GM12878 (cell line): ENCODE data around the gene LHCGR. TPM values are rescaled to one million over a fixed set of nuclear protein-coding genes. Genes with fewer than 3 reads are reported as not detected.

Source experiments
- ATAC-seq: fragments of 200-7000 bp; cut with Tn5 transposase; 3 replicates; pipeline ENCODE4 v1.9.1; 2020; ENCODE audit warnings: mild to moderate bottlenecking, moderate library complexity
- BruUV-seq: library from RNA; stranded (reverse); fragments of 400-500 nt; replicated peaks from 2 replicates; lab custom pipeline; 2021; lab: Mats Ljungman, UMichigan
- CTCF ChIA-PET: fragments of 300-600 bp; sonication (Branson Sonifier 250); formaldehyde crosslinking; extraction: SDS; loops from one replicate; lab custom pipeline; 2021; ENCODE audit warnings: inconsistent platforms; lab: Yijun Ruan, JAX
- POLR2A ChIA-PET: fragments of 350-600 bp; formaldehyde crosslinking; extraction: SDS; loops from one replicate; lab custom pipeline; 2021; ENCODE audit warnings: inconsistent platforms; lab: Charles Lee
- RAD21 ChIA-PET: fragments of 300-600 bp; sonication (Branson Sonifier 250); formaldehyde crosslinking; loops from one replicate; lab custom pipeline; 2023; ENCODE audit warnings: antibody characterized with exemption; ENCODE audit not compliant: unreplicated experiment; lab: Charles Lee
- SMC1A ChIA-PET: fragments of 300-600 bp; sonication (Branson Sonifier 250); formaldehyde crosslinking; loops from one replicate; lab custom pipeline; 2023; ENCODE audit not compliant: unreplicated experiment, uncharacterized antibody; lab: Charles Lee
- DNase-seq: peaks from one replicate; pipeline ENCODE4 v3.0.0-alpha.2; 2011; ENCODE audit warnings: low read depth, low spot score
- FAIRE-seq: peaks from 3 replicates; lab custom pipeline; 2011; peaks lifted over from hg19 to GRCh38; lab: Jason Lieb, UNC
- H2AFZ ChIP-seq: 2 replicates; pipeline ENCODE4 v1.6.0; 2011; ENCODE audit warnings: low read depth, low read length, control low read depth; ENCODE audit not compliant: control insufficient read depth
- H3K27ac ChIP-seq: 2 replicates; pipeline ENCODE4 v1.5.1; 2011; ENCODE audit warnings: control low read depth; ENCODE audit not compliant: control insufficient read depth, insufficient read depth
- H3K27me3 ChIP-seq, 2 experiments: replicated peaks in 1 of 2; 2 replicates each; pipeline versions ENCODE4 v1.6.0 to v1.6.1; 2011; ENCODE audit warnings: low read length in 1 of 2; ENCODE audit not compliant: control insufficient read depth in 2 of 2, insufficient read depth in 2 of 2
- H3K36me3 ChIP-seq, 2 experiments: 2 replicates each; pipeline ENCODE4 v1.5.1; 2011; ENCODE audit warnings: low read length in 1 of 2; ENCODE audit not compliant: control insufficient read depth in 2 of 2, insufficient read depth in 2 of 2
- H3K4me1 ChIP-seq: 2 replicates; pipeline ENCODE4 v1.6.1; 2011; ENCODE audit warnings: mild to moderate bottlenecking, low read length, moderate library complexity, mixed read lengths; ENCODE audit not compliant: control insufficient read depth, insufficient read depth
- H3K4me2 ChIP-seq: 2 replicates; pipeline ENCODE4 v1.6.0; 2011; ENCODE audit warnings: control low read depth; ENCODE audit not compliant: control insufficient read depth, insufficient read depth
- H3K4me3 ChIP-seq: fragments of 200-600 bp; sonication (generic); 2 replicates; pipeline ENCODE4 v1.5.1; 2016
- H3K79me2 ChIP-seq: 2 replicates; pipeline ENCODE4 v1.6.0; 2011; ENCODE audit warnings: low read length; ENCODE audit not compliant: control insufficient read depth, insufficient read depth
- H3K9ac ChIP-seq: 2 replicates; pipeline ENCODE4 v1.8.0; 2011; ENCODE audit warnings: low read length, control low read depth, mixed read lengths; ENCODE audit not compliant: control insufficient read depth, insufficient read depth
- H3K9me3 ChIP-seq: replicated peaks from 3 replicates; pipeline ENCODE4 v1.5.1; 2011; ENCODE audit warnings: mild to moderate bottlenecking, low read length; ENCODE audit not compliant: control insufficient read depth, insufficient read depth
- H4K20me1 ChIP-seq: 2 replicates; pipeline ENCODE4 v1.6.0; 2011; ENCODE audit not compliant: control insufficient read depth, insufficient read depth
- CEBPB ChIP-seq, 2 experiments: fragments of 150-350 bp in 1 of 2; IDR thresholded peaks; 2 replicates each; pipeline ENCODE4 v1.6.1; 2012 to 2014; ENCODE audit warnings: low read depth in 2 of 2, low read length in 2 of 2, borderline replicate concordance in 1 of 2, inconsistent platforms in 1 of 2
- DPF2 ChIP-seq: fragments of 450-650 bp; IDR thresholded peaks from 2 replicates; pipeline ENCODE4 v1.6.1; 2017; ENCODE audit warnings: mild to moderate bottlenecking
- FOS ChIP-seq: IDR thresholded peaks from 3 replicates; pipeline ENCODE4 v1.6.1; 2011; ENCODE audit warnings: borderline replicate concordance; ENCODE audit not compliant: insufficient read length; ENCODE audit errors: extremely low read depth
- FOXK2 ChIP-seq: fragments of 450-650 bp; IDR thresholded peaks from 2 replicates; pipeline ENCODE4 v1.6.1; 2017; ENCODE audit warnings: mild to moderate bottlenecking, moderate library complexity
- GABPA ChIP-seq: IDR thresholded peaks from 2 replicates; pipeline ENCODE4 v1.6.1; 2014; ENCODE audit warnings: antibody characterized with exemption, low read depth, mild to moderate bottlenecking, inconsistent platforms
- IKZF1 ChIP-seq: fragments of 450-650 bp; conservative IDR thresholded peaks from 2 replicates; pipeline ENCODE4 v1.6.1; 2017; ENCODE audit warnings: antibody characterized with exemption, mild to moderate bottlenecking
- JUND ChIP-seq: IDR thresholded peaks from 2 replicates; pipeline ENCODE4 v1.6.1; 2012; ENCODE audit warnings: low read depth, mild to moderate bottlenecking, low read length, improper control_type of control experiment, moderate library complexity
- LARP7 ChIP-seq: fragments of 450-650 bp; IDR thresholded peaks from 2 replicates; pipeline ENCODE4 v1.6.1; 2017; ENCODE audit warnings: mild to moderate bottlenecking
- MEF2B ChIP-seq: fragments of 450-650 bp; IDR thresholded peaks from 2 replicates; pipeline ENCODE4 v1.6.1; 2018; ENCODE audit warnings: mild to moderate bottlenecking, moderate library complexity; ENCODE audit not compliant: partially characterized antibody, poor library complexity, severe bottlenecking
- SREBF1 ChIP-seq: IDR thresholded peaks from 2 replicates; pipeline ENCODE4 v1.6.1; 2012; ENCODE audit warnings: mild to moderate bottlenecking, low read length
- TBL1XR1 ChIP-seq: IDR thresholded peaks from 2 replicates; pipeline ENCODE4 v1.6.1; 2012; ENCODE audit warnings: low read depth, low read length, improper control_type of control experiment
- WGBS: methylation state at CpG from one replicate; pipeline ENCODE4 v1.1.6; 2016; ENCODE audit warnings: low lambda C conversion rate; ENCODE audit not compliant: insufficient replicate concordance, insufficient coverage; ENCODE audit errors: missing lambda C conversion rate; 5-methylcytosine and 5-hydroxymethylcytosine counted together
- in situ Hi-C: fragments of 300-500 bp; cut with MboI; formaldehyde crosslinking; loops from 9 replicates; pipeline ENCODE4 v1.14.3; 2018; ENCODE audit warnings: mixed read lengths
- intact Hi-C: fragments of 100-400 bp; cut with micrococcal nuclease; formaldehyde crosslinking; loops from one replicate; pipeline ENCODE4 v1.14.2; 2022; ENCODE audit not compliant: unreplicated experiment
- polyA plus RNA-seq, 11 experiments: library from polyadenylated mRNA; depleted of rRNA in 4 of 11; unstranded in 6 of 11; stranded (reverse) in 5 of 11; fragments of >200 nt; fragmentation: Nextera tagmentation in 4 of 11; fragmentation: Illumina TruSeq in 1 of 11; extraction: Ambion mirVana in 4 of 11; extraction: Trizol in 1 of 11; gene quantifications; 1 replicate in 1 of 11; 2 replicates in 10 of 11; pipeline versions ENCODE4 v1.2.1 to v1.2.3, GENCODE V29; 2011 to 2016; ENCODE audit warnings: inconsistent platforms in 2 of 11, missing spikeins in 2 of 11, low read depth in 1 of 11
- total RNA-seq, 4 experiments: library from RNA; depleted of rRNA in 3 of 4; stranded (reverse); fragments of >200 nt in 3 of 4; fragmentation: Illumina TruSeq in 1 of 4; extraction: Trizol in 1 of 4; gene quantifications; 2 replicates each; pipeline versions ENCODE4 v1.2.1 to v1.2.3, GENCODE V29; 2013 to 2021
- TF ChIP-seq, protein P1 (sequence below): IDR thresholded peaks from 2 replicates; pipeline ENCODE4 v1.6.1; 2011; ENCODE audit warnings: borderline replicate concordance, low read depth, mild to moderate bottlenecking, moderate library complexity, low read length; ENCODE audit not compliant: insufficient read depth, poor library complexity, severe bottlenecking
- TF ChIP-seq, protein P2 (sequence below): fragments of 450-650 bp; IDR thresholded peaks from 2 replicates; pipeline ENCODE4 v1.6.1; 2018; ENCODE audit warnings: mild to moderate bottlenecking, low read depth, moderate library complexity; ENCODE audit not compliant: partially characterized antibody

Gene LHCGR
- total and polyA plus RNA-seq, 10 of the 15 experiments (the other 5 are each of a cell fraction or from before 2014, with no cell fraction given), result 0.02 to 1.9 (median 0.13) TPM; not detected in 5

DNA sequence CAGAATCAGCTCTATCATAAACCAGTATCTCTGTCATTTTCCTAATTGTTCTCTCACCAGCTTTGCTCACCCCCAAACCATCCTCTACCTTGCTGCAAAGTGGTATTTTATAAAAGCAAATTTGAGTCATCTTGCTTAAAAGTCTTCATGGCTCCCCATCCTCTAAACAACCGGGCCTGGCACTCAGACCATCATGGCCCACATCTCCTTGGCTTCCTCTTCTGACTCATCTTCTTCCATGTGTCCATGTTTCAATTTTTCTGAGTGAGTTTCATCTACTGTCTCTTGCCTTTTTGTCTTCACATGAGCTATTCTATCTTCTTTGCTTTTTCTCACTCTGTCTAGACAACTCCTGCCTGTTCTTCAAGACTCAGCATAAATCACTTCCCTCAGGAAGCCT, 58.6 kb downstream of the LHCGR start:
- no peaks in the 10 kb centered on the region; a peak in 1 of 4 replicates for H3K27me3 ChIP-seq
- ChIA-PET RAD21 (no interaction called here), SMC1A (no interaction called here), POLR2A (no interaction called here), CTCF (no interaction called here)
- H2AFZ ChIP-seq, result no peak overlapping the region
- in situ Hi-C loops, result no loop called here
- H3K36me3 ChIP-seq, result no peaks in the 10 kb centered on the region
- no peak for ATAC-seq
- H4K20me1 ChIP-seq, result no peaks in the 10 kb centered on the region
- H3K4me3 ChIP-seq, result no peak overlapping the region
- TF ChIP-seq IKZF1, result no peak
- TF ChIP-seq FOXK2, result no peak
- TF ChIP-seq, protein P1, sequence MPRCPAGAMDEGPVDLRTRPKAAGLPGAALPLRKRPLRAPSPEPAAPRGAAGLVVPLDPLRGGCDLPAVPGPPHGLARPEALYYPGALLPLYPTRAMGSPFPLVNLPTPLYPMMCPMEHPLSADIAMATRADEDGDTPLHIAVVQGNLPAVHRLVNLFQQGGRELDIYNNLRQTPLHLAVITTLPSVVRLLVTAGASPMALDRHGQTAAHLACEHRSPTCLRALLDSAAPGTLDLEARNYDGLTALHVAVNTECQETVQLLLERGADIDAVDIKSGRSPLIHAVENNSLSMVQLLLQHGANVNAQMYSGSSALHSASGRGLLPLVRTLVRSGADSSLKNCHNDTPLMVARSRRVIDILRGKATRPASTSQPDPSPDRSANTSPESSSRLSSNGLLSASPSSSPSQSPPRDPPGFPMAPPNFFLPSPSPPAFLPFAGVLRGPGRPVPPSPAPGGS, result no peak
- TF ChIP-seq CEBPB (IDR thresholded peaks at IDR 0.05; ENCODE audit: borderline replicate concordance in 1 of 2, low read depth in 2 of 2, low read length in 2 of 2), result no peak
- H3K27ac ChIP-seq, result no peak overlapping the region
- intact Hi-C loops, result no loop called here
- H3K9me3 ChIP-seq, result no peaks in the 10 kb centered on the region
- no TSS peak for BruUV-seq
- no peaks in the 10 kb centered on the region for H3K79me2 ChIP-seq
- H3K4me1 ChIP-seq, result no peaks in the 10 kb centered on the region
- FAIRE-seq, result no peak
- no peak overlapping the region for H3K4me2 ChIP-seq
- no peak for DNase-seq
- H3K9ac ChIP-seq, result no peak overlapping the region
- WGBS, result 0% methylated on average over 1 of the region's 1 CpG

DNA sequence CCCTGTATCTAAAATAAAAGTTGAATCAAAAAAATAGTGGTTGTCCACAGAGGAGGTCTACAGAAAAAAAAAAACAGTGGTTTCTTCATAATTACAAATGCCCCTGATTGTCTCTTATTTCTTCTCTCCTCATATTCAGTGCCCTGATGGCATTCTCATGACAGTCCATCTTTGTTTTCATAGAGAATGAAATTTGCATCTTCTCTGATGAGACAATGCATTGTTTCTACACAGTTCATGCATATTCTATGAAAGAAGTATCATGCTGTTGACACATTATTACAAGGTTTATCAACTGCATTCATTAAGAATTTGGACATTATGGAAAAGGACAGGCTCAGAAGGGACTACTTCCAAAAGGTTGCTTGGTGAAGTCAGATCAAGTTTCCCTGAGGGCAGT, 59.5 kb downstream of the LHCGR start:
- H3K79me2 ChIP-seq, result no peaks in the 10 kb centered on the region
- no peaks in the 10 kb centered on the region for H3K4me1 ChIP-seq
- intact Hi-C loops, result no loop called here
- TF ChIP-seq GABPA, result no peak
- no peak for TF ChIP-seq JUND
- TF ChIP-seq, protein P2, sequence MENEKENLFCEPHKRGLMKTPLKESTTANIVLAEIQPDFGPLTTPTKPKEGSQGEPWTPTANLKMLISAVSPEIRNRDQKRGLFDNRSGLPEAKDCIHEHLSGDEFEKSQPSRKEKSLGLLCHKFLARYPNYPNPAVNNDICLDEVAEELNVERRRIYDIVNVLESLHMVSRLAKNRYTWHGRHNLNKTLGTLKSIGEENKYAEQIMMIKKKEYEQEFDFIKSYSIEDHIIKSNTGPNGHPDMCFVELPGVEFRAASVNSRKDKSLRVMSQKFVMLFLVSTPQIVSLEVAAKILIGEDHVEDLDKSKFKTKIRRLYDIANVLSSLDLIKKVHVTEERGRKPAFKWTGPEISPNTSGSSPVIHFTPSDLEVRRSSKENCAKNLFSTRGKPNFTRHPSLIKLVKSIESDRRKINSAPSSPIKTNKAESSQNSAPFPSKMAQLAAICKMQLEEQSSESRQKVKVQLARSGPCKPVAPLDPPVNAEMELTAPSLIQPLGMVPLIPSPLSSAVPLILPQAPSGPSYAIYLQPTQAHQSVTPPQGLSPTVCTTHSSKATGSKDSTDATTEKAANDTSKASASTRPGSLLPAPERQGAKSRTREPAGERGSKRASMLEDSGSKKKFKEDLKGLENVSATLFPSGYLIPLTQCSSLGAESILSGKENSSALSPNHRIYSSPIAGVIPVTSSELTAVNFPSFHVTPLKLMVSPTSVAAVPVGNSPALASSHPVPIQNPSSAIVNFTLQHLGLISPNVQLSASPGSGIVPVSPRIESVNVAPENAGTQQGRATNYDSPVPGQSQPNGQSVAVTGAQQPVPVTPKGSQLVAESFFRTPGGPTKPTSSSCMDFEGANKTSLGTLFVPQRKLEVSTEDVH, result no peak
- TF ChIP-seq FOS, result no peak
- TF ChIP-seq DPF2, result no peak
- TF ChIP-seq LARP7, result no peak
- no peak for TF ChIP-seq TBL1XR1
- TF ChIP-seq MEF2B, result no peak
- TF ChIP-seq SREBF1, result no peak
- TF ChIP-seq, all 136 proteins: peak for 0
- Histone ChIP-seq H2AFZ (no peak overlapping the region), H3K27ac (no peak overlapping the region), H3K27me3 (no peaks in the 10 kb centered on the region; a peak in 1 of 4 replicates), H4K20me1 (no peaks in the 10 kb centered on the region), H3K9ac (no peak overlapping the region), H3K4me3 (no peak overlapping the region), H3K9me3 (no peaks in the 10 kb centered on the region), H3K36me3 (no peaks in the 10 kb centered on the region), H3K4me2 (no peak overlapping the region)
- FAIRE-seq (no peak), ATAC-seq (no peak), DNase-seq (no peak)
- ChIA-PET CTCF (no interaction called here), POLR2A (no interaction called here), SMC1A (no interaction called here), RAD21 (no interaction called here)
- in situ Hi-C loops, result no loop called here
- no TSS peak for BruUV-seq
